SK-N-SH treated with all-trans-retinoic acid at 6 μM for 48 hours (cell line): Measurements from ENCODE around the gene SGPL1.

ENCODE experiments used
- ATAC-seq: fragments of 200-7000 bp; cut with Tn5 transposase; 3 replicates; pipeline ENCODE4 v1.9.1; 2020; ENCODE audit warnings: mild to moderate bottlenecking, moderate library complexity
- ARNTL ChIP-seq: fragments of 450-650 bp; formaldehyde crosslinking; IDR thresholded peaks from 2 replicates; pipeline ENCODE4 v1.5.0; 2020; ENCODE audit warnings: low read depth, mild to moderate bottlenecking, moderate library complexity, borderline replicate concordance
- BACH2 ChIP-seq: fragments of 250-450 bp; sonication (Bioruptor Pico); IDR thresholded peaks from 2 replicates; pipeline ENCODE4 v1.9.0; 2021; ENCODE audit warnings: mild to moderate bottlenecking, borderline replicate concordance
- CREB5 ChIP-seq: fragments of 250-450 bp; sonication (Bioruptor Pico); IDR thresholded peaks from 2 replicates; pipeline ENCODE4 v1.5.1; 2020; ENCODE audit warnings: low read depth, mild to moderate bottlenecking, moderate library complexity
- CSRNP3 ChIP-seq: fragments of 250-450 bp; sonication (Bioruptor Pico); IDR thresholded peaks from 2 replicates; pipeline ENCODE4 v1.5.1; 2021; ENCODE audit warnings: mild to moderate bottlenecking, moderate library complexity
- ISL1 ChIP-seq: fragments of 250-450 bp; sonication (Bioruptor Pico); IDR thresholded peaks from 2 replicates; pipeline ENCODE4 v2.1.2; 2022; ENCODE audit warnings: mild to moderate bottlenecking, moderate library complexity
- OSR1 ChIP-seq: fragments of 250-450 bp; sonication (Bioruptor Pico); IDR thresholded peaks from 2 replicates; pipeline ENCODE4 v1.8.0; 2022; ENCODE audit warnings: moderate library complexity, mild to moderate bottlenecking, inconsistent platforms
- PATZ1 ChIP-seq: fragments of 250-450 bp; sonication (Bioruptor Pico); IDR thresholded peaks from 2 replicates; pipeline ENCODE4 v1.8.0; 2020; ENCODE audit warnings: mild to moderate bottlenecking, moderate library complexity, borderline replicate concordance
- POU6F1 ChIP-seq: fragments of 250-450 bp; sonication (Bioruptor Pico); IDR thresholded peaks from 2 replicates; pipeline ENCODE4 v1.8.0; 2021; ENCODE audit warnings: low read depth, mild to moderate bottlenecking, moderate library complexity, borderline replicate concordance
- PPARA ChIP-seq: fragments of 250-450 bp; sonication (Bioruptor Pico); IDR thresholded peaks from 2 replicates; pipeline ENCODE4 v1.5.0; 2020; ENCODE audit warnings: mild to moderate bottlenecking, borderline replicate concordance
- RARB ChIP-seq: fragments of 250-450 bp; sonication (Bioruptor Pico); IDR thresholded peaks from 2 replicates; pipeline ENCODE4 v1.8.0; 2021; ENCODE audit warnings: mild to moderate bottlenecking, moderate library complexity
- SNAI2 ChIP-seq: fragments of 250-450 bp; sonication (Bioruptor Pico); IDR thresholded peaks from 2 replicates; pipeline ENCODE4 v1.5.0; 2020; ENCODE audit warnings: mild to moderate bottlenecking, moderate library complexity
- TCF4 ChIP-seq: fragments of 250-450 bp; sonication (Bioruptor Pico); IDR thresholded peaks from 2 replicates; pipeline ENCODE4 v1.8.0; 2021; ENCODE audit warnings: mild to moderate bottlenecking, moderate library complexity, borderline replicate concordance
- TOX ChIP-seq: fragments of 250-450 bp; sonication (Bioruptor Pico); IDR thresholded peaks from 2 replicates; pipeline ENCODE4 v1.8.0; 2021; ENCODE audit warnings: mild to moderate bottlenecking, moderate library complexity, borderline replicate concordance
- TSHZ2 ChIP-seq: fragments of 250-450 bp; sonication (Bioruptor Pico); IDR thresholded peaks from 2 replicates; pipeline ENCODE4 v1.5.0; 2020; ENCODE audit warnings: mild to moderate bottlenecking, moderate library complexity
- ZC3H10 ChIP-seq: fragments of 250-450 bp; sonication (Bioruptor Pico); IDR thresholded peaks from 2 replicates; pipeline ENCODE4 v1.5.1; 2021; ENCODE audit warnings: mild to moderate bottlenecking, moderate library complexity
- ZFP3 ChIP-seq: fragments of 250-450 bp; sonication (Bioruptor Pico); IDR thresholded peaks from 2 replicates; pipeline ENCODE4 v1.5.0; 2020; ENCODE audit warnings: mild to moderate bottlenecking, moderate library complexity
- ZFP30 ChIP-seq: fragments of 450-650 bp; formaldehyde crosslinking; IDR thresholded peaks from 2 replicates; pipeline ENCODE4 v1.5.0; 2022; ENCODE audit warnings: mild to moderate bottlenecking, moderate library complexity
- ZNF565 ChIP-seq: fragments of 450-650 bp; formaldehyde crosslinking; conservative IDR thresholded peaks from 2 replicates; pipeline ENCODE4 v1.5.0; 2020; ENCODE audit warnings: low read depth, mild to moderate bottlenecking, moderate library complexity
- ZNF70 ChIP-seq: fragments of 450-650 bp; formaldehyde crosslinking; IDR thresholded peaks from 2 replicates; pipeline ENCODE4 v1.5.0; 2020; ENCODE audit warnings: mild to moderate bottlenecking, moderate library complexity
- ZNF8 ChIP-seq: fragments of 450-650 bp; formaldehyde crosslinking; IDR thresholded peaks from 2 replicates; pipeline ENCODE4 v1.5.0; 2020; ENCODE audit warnings: mild to moderate bottlenecking, moderate library complexity

The SGPL1 gene

GRCh38 chr10:70774810-70775678 lies 40.7 kb upstream of the SGPL1 start:
- ATAC-seq, result no peak
- TF ChIP-seq CSRNP3 (no peak), ZFP3 (CRISPR knock-in tag) (no peak), OSR1 (CRISPR knock-in tag) (no peak), TCF4 (CRISPR knock-in tag) (no peak), BACH2 (CRISPR knock-in tag) (no peak)

- ATAC-seq, result no peak
Observed at GRCh38 chr10:70775679-70776454, 39.9 kb upstream of the SGPL1 start.

More at GRCh38 chr10:70775679-70776454, 39.9 kb upstream of the SGPL1 start:
- no peak for TF ChIP-seq PPARA (CRISPR knock-in tag)
- no peak for TF ChIP-seq ISL1 (CRISPR knock-in tag)
- TF ChIP-seq RARB, result no peak
- no peak for TF ChIP-seq ZNF70 (CRISPR knock-in tag)
- TF ChIP-seq POU6F1, result no peak
- no peak for TF ChIP-seq CREB5
- TF ChIP-seq PATZ1, result no peak
- no peak for TF ChIP-seq TOX
- no peak for TF ChIP-seq BACH2 (CRISPR knock-in tag)
- TF ChIP-seq TCF4 (CRISPR knock-in tag), result no peak
- TF ChIP-seq ZFP30, result no peak
- no peak for TF ChIP-seq ZC3H10 (CRISPR knock-in tag)
- TF ChIP-seq ZFP3 (CRISPR knock-in tag), result no peak
- no peak for TF ChIP-seq OSR1 (CRISPR knock-in tag)
- no peak for TF ChIP-seq SNAI2 (CRISPR knock-in tag)
- TF ChIP-seq ZNF8 (CRISPR knock-in tag), result no peak
- no peak for TF ChIP-seq ZNF565 (CRISPR knock-in tag)
- no peak for TF ChIP-seq ARNTL (CRISPR knock-in tag)
- TF ChIP-seq CSRNP3, result no peak
- no peak for TF ChIP-seq TSHZ2 (CRISPR knock-in tag)
